Epithelial cell of proximal tubule (primary cell): Measurements from ENCODE around the gene NAV3. TPM values are rescaled to one million over a fixed set of nuclear protein-coding genes. Genes with fewer than 3 reads are reported as not detected.

Experiments used
- DNase-seq: peaks from one replicate; pipeline ENCODE4 v3.0.0-alpha.2; 2011; ENCODE audit warnings: low read depth
- H3K4me3 ChIP-seq: 2 replicates; pipeline ENCODE4 v1.5.1; 2011; ENCODE audit warnings: low read depth, mild to moderate bottlenecking, low read length
- total RNA-seq: library from RNA; depleted of rRNA; stranded (reverse); fragments of >200 nt; gene quantifications from 2 replicates; pipeline ENCODE4 v1.2.3, GENCODE V29; 2015
- TF ChIP-seq, protein P1 (sequence below): conservative IDR thresholded peaks from 2 replicates; pipeline ENCODE4 v1.5.1; 2012; ENCODE audit warnings: low read depth, mild to moderate bottlenecking, low read length

NAV3 gene
- total RNA-seq, 1 donor from 2014 or later: 15.5 TPM

DNA sequence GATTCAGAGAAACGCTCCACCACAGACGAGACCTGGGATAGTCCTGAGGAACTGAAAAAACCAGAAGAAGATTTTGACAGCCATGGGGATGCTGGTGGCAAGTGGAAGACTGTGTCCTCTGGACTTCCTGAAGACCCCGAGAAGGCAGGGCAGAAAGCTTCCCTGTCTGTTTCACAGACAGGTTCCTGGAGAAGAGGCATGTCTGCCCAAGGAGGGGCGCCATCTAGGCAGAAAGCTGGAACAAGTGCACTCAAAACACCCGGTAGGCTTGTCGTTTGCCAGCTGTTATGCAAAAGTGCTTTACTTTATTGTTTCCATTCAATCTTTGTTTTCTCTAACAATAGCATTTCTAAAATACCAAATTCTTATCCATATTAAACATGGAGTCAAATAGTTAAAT is 287.3 kb downstream of the NAV3 start:
- TF ChIP-seq, protein P1, sequence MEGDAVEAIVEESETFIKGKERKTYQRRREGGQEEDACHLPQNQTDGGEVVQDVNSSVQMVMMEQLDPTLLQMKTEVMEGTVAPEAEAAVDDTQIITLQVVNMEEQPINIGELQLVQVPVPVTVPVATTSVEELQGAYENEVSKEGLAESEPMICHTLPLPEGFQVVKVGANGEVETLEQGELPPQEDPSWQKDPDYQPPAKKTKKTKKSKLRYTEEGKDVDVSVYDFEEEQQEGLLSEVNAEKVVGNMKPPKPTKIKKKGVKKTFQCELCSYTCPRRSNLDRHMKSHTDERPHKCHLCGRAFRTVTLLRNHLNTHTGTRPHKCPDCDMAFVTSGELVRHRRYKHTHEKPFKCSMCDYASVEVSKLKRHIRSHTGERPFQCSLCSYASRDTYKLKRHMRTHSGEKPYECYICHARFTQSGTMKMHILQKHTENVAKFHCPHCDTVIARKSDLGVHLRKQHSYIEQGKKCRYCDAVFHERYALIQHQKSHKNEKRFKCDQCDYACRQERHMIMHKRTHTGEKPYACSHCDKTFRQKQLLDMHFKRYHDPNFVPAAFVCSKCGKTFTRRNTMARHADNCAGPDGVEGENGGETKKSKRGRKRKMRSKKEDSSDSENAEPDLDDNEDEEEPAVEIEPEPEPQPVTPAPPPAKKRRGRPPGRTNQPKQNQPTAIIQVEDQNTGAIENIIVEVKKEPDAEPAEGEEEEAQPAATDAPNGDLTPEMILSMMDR: peak; percentile 27
- no peak overlapping the region for H3K4me3 ChIP-seq
- DNase-seq: no peak

DNA sequence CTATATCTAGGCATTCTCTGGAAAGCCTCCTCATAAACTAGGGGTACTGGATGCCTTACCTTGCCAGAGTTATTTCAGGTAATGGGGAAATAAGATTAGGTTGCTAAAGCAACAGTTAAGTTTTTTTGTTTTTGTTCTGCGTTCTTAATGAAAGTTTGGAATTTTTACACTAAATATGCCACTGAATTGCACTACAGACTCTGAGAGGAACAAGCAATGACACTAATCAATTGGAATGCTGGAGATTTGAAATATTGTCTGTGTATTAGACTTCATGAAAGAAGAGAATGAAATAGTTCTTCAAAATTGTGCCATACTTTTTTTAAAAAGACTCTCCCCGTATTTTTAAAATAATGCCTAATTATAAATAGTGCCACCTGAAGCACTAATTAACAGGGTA is 287.8 kb downstream of the NAV3 start:
- TF ChIP-seq, protein P1: no peak
- no peak overlapping the region for H3K4me3 ChIP-seq
- no peak for DNase-seq

GRCh38 chr12:78119351-78119918 is 288.7 kb downstream of the NAV3 start:
- H3K4me3 ChIP-seq: no peak overlapping the region
- TF ChIP-seq, protein P1: no peak
- no peak for DNase-seq

DNA sequence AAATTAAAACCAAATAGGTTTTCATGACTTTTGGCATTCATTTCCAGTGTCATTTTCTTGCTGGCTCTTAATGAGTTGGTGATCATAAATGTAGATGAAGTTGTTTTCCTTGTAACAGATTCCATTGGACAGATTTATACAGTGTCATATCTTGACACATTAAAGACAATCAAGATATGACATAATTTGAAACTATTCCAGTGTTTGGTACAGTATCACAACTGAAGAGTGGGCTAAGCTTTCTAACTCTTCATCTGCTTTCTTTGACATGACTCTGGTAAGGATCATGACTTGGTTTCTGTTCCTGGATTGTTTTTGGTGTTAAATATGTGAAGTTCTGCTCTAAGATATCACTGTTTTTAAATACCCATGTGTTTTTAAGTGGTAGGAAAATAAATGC is 289.6 kb downstream of the NAV3 start:
- no peak for DNase-seq
- TF ChIP-seq, protein P1: no peak
- H3K4me3 ChIP-seq: no peak overlapping the region

DNA sequence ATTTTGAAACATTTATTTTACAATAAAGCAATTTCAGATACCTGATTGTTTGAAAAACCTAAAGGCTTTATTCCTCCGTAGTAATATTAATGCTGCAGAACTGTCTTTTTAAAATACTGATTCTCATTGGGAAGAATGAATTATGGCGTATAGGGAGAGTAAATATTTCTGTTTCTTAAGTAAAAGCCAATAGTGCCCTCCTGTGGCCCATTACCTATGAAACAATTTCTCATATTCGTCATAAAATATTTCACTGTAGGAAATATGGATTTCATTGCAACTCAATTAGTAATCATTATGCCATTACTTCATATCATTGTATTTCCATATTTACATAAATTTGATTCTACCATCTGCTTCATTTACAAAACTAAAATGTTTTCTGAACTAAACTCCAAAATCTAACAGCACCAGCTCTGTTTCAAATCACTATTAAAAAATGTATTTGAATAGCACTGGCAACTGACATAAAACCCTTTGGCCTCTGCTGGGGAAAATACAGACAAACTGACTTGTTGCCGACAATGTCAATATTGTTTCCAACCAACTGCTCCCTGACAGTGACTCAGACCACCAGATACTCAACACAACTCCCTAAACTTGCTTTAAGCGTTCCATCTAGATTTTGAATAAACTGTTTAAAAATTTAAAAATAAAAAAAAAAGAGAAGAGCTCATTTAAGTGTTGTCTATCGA is 290.3 kb downstream of the NAV3 start:
- TF ChIP-seq, protein P1: peak; percentile 45
- H3K4me3 ChIP-seq: no peak overlapping the region
- DNase-seq: no peak

DNA sequence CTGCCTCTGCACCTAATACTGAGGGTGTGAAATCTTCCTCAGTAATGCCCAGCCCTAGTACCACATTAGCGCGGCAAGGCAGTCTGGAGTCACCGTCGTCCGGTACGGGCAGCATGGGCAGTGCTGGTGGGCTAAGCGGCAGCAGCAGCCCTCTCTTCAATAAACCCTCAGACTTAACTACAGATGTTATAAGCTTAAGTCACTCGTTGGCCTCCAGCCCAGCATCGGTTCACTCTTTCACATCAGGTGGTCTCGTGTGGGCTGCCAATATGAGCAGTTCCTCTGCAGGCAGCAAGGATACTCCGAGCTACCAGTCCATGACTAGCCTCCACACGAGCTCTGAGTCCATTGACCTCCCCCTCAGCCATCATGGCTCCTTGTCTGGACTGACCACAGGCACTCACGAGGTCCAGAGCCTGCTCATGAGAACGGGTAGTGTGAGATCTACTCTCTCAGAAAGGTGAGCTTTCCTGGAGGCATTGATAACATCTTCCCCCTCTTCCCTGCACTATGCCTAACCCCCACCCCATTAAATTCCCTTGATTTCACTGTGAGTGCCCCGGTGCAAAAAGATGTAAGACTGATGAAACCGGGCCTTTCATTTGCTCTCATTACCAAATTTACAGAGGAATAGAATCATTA is 291.4 kb downstream of the NAV3 start:
- DNase-seq: no peak
- TF ChIP-seq, protein P1: no peak

More for the DNA sequence above, 291.4 kb downstream of the NAV3 start:
- H3K4me3 ChIP-seq: no peak overlapping the region
